ENCODE measurements around the gene DYRK1A.

The DYRK1A gene

GRCh38 chr21:37363936-37364335 lies 2.6 kb upstream of the DYRK1A start:
- no peaks in the 10 kb centered on the region for H3K9me2 ChIP-seq (replicated peaks; ENCODE audit: insufficient read depth, low read length)
- no peak overlapping the region for H3K9ac ChIP-seq (ENCODE audit: low read length)
- H3K4me2 ChIP-seq (ENCODE audit: low read depth, low read length) = no peak overlapping the region
- no peak overlapping the region for H3K4me3 ChIP-seq (ENCODE audit: low read length)
- no peak for DNase-seq
- no peak overlapping the region for H3K27ac ChIP-seq (ENCODE audit: low read length)
- H3F3A ChIP-seq (ENCODE audit: insufficient read depth, low read length) = peaks cover 17% of the 10 kb centered on the region
- no peaks in the 10 kb centered on the region for H3K9me3 ChIP-seq (replicated peaks; ENCODE audit: insufficient read depth, low read length)
- H4K20me1 ChIP-seq (ENCODE audit: insufficient read depth, low read length) = peaks cover 8% of the 10 kb centered on the region
- TF ChIP-seq EZH2phosphoT487 (IDR thresholded peaks at IDR 0.05; ENCODE audit: low read length) (no peak), EZH2 (optimal IDR thresholded peaks at IDR 0.05; ENCODE audit: low read depth, low read length) (no peak), CTCF (IDR thresholded peaks at IDR 0.05; ENCODE audit: low read length) (no peak)
- H3K27me3 ChIP-seq (replicated peaks; ENCODE audit: insufficient read depth, low read length) = no peaks in the 10 kb centered on the region
- H3K79me2 ChIP-seq (ENCODE audit: low read length) = peaks cover 24% of the 10 kb centered on the region
- no peaks in the 10 kb centered on the region for H3K36me3 ChIP-seq (replicated peaks; ENCODE audit: insufficient read depth, low read length)
- H2AFZ ChIP-seq (ENCODE audit: low read length) = no peak overlapping the region
- peaks cover 13% of the 10 kb centered on the region for H3K4me1 ChIP-seq (ENCODE audit: low read length)

- Histone ChIP-seq H4K20me1 (ENCODE audit: insufficient read depth, low read length) (peaks cover 16% of the 10 kb centered on the region), H3K79me2 (ENCODE audit: low read length) (peaks cover 31% of the 10 kb centered on the region), H3K4me3 (ENCODE audit: low read length) (no peak overlapping the region), H3F3A (ENCODE audit: insufficient read depth, low read length) (peaks cover 22% of the 10 kb centered on the region), H3K27ac (ENCODE audit: low read length) (no peak overlapping the region), H3K9ac (ENCODE audit: low read length) (no peak overlapping the region), H3K36me3 (replicated peaks; ENCODE audit: insufficient read depth, low read length) (no peaks in the 10 kb centered on the region), H3K4me2 (ENCODE audit: low read depth, low read length) (no peak overlapping the region), H2AFZ (ENCODE audit: low read length) (no peak overlapping the region), H3K9me2 (replicated peaks; ENCODE audit: insufficient read depth, low read length) (no peaks in the 10 kb centered on the region), H3K27me3 (replicated peaks; ENCODE audit: insufficient read depth, low read length) (no peaks in the 10 kb centered on the region), H3K9me3 (replicated peaks; ENCODE audit: insufficient read depth, low read length) (no peaks in the 10 kb centered on the region), H3K4me1 (ENCODE audit: low read length) (peaks cover 20% of the 10 kb centered on the region)
- TF ChIP-seq EZH2phosphoT487 (IDR thresholded peaks at IDR 0.05; ENCODE audit: low read length) (no peak), EZH2 (optimal IDR thresholded peaks at IDR 0.05; ENCODE audit: low read depth, low read length) (no peak), CTCF (IDR thresholded peaks at IDR 0.05; ENCODE audit: low read length) (no peak)
- DNase-seq = no peak
These were observed 1.9 kb upstream of the DYRK1A start for GRCh38 chr21:37364722-37365121.

- DNase-seq = peak; percentile 82
- peak overlapping the region; percentile 76 for H2AFZ ChIP-seq (ENCODE audit: low read length)
These were observed 774 bp upstream of the DYRK1A start for GRCh38 chr21:37365517-37366481.

More at GRCh38 chr21:37365517-37366481, 774 bp upstream of the DYRK1A start:
- Histone ChIP-seq H3K4me1 (ENCODE audit: low read length) (peaks cover 30% of the 10 kb centered on the region), H3K79me2 (ENCODE audit: low read length) (peaks cover 42% of the 10 kb centered on the region), H3K4me2 (ENCODE audit: low read depth, low read length) (peak overlapping the region; percentile 74), H4K20me1 (ENCODE audit: insufficient read depth, low read length) (peaks cover 26% of the 10 kb centered on the region), H3K9me2 (replicated peaks; ENCODE audit: insufficient read depth, low read length) (no peaks in the 10 kb centered on the region), H3K9ac (ENCODE audit: low read length) (peak overlapping the region; percentile 98), H3K4me3 (ENCODE audit: low read length) (peak overlapping the region; percentile 88), H3K36me3 (replicated peaks; ENCODE audit: insufficient read depth, low read length) (no peaks in the 10 kb centered on the region), H3K9me3 (replicated peaks; ENCODE audit: insufficient read depth, low read length) (no peaks in the 10 kb centered on the region), H3K27me3 (replicated peaks; ENCODE audit: insufficient read depth, low read length) (no peaks in the 10 kb centered on the region), H3K27ac (ENCODE audit: low read length) (peak overlapping the region; percentile 95; the same call in 1 of the 2 replicates), H3F3A (ENCODE audit: insufficient read depth, low read length) (peaks cover 33% of the 10 kb centered on the region)
- no peak for TF ChIP-seq EZH2phosphoT487 (IDR thresholded peaks at IDR 0.05; ENCODE audit: low read length)
- no peak for TF ChIP-seq CTCF (IDR thresholded peaks at IDR 0.05; ENCODE audit: low read length)
- no peak for TF ChIP-seq EZH2 (optimal IDR thresholded peaks at IDR 0.05; ENCODE audit: low read depth, low read length)

Data from MM.1S (cell line).